Left forelimb (tissue), 1 donor: ENCODE data around the gene TBC1D16.
A peak's percentile ranks its signal among the peaks of the same experiment; 100 is the strongest.

Experiments
- DNase-seq: peaks from one replicate; pipeline ENCODE4 v3.0.0-alpha.2; 2018; ENCODE audit warnings: low spot score

The TBC1D16 gene

GRCh38 chr17:79950751-79951150 lies 84.9 kb downstream of the TBC1D16 start:
- peak; percentile 62 for DNase-seq

DNA sequence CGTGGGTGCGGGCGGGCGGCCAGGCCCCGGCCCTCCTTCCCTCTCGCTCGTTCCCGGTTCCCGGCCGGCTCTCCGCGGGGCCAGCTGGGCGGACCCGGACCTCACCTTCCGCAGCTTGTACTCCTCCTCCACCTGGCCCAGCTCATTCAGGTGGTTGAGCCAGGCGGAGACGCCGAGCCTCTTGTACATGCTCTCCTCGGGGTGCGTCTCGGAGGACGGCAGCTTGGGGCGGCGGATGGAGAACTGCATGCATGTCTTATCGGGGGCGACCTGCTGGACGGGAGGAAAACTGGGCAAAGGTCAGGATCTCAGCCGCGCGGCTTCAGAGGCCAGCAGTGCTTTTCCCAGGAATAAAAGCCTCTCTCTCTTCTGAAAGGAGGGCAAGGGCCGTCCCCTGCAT lies 85.4 kb downstream of the TBC1D16 start:
- peak; percentile 62 for DNase-seq

GRCh38 chr17:79949656-79950209 lies 85.9 kb downstream of the TBC1D16 start:
- peak; percentile 53 for DNase-seq

DNA sequence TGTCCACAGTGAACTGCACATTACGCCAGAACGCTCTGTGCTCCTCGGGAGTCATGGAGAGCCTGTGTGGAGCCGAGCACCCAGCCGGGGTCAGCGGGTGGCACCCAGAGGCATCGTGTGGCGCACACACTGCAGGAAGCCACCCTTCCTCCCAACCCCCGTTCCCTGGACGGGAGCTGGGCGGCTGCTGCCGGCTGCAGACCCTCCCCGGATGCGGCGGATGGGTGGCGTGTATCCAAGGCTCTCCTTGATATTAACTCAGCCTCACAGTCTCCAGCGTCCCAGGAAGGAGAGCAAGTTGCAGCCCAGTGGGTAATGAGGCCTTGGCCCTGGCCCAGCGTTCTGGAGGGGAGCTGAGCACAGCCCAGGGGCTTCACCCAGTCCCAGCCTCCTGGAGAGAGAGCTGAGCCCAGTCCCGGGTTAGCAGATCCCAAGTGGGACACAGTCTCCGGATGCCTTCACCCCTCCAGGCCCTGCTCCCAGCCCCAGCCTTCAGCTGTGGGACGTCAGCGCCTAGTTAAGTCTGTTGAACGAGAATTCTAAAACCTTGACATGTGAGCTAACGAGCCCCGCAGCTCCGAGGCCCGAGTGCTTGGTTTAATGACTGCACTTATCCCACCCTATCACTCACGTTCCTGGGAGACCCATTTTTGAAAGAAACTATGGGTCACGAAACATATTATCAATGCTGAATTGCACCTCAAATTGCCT lies 86.6 kb downstream of the TBC1D16 start:
- DNase-seq, result peak; percentile 61

- no peak for DNase-seq
These were observed 87.2 kb downstream of the TBC1D16 start for GRCh38 chr17:79948406-79948944.

DNA sequence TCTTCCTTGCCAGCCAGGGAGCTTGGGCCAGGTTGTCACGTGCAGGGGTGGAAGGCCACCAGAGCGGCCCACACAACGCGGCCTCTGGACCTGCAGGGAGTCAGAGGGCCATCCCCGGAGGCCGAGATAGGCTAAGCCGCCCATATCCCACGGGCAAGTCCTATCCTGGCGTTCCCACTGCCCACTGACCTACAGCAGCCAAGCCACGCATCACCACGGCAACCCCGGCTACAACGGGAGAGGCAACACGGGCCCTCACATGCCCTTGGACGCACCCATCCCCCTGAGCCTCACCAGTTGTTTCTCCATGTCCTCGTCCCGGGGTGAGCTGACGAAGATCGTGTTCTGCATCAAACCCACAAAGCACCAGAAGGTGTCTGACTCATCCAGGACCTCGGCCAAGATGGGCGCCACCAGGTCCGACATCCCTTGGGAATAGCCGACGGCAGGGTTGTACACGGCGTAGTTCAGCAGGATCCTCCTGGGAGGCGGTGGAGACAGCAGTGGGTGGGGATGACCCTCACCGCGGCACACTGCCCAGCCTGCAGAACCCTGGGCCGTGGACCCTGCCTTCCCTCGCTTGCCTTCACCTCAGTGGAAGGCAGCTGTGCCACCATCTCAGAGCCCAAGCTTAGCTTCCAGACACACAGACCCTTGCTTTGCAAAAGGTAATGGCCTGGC lies 88.2 kb downstream of the TBC1D16 start:
- peak; percentile 57 for DNase-seq

DNA sequence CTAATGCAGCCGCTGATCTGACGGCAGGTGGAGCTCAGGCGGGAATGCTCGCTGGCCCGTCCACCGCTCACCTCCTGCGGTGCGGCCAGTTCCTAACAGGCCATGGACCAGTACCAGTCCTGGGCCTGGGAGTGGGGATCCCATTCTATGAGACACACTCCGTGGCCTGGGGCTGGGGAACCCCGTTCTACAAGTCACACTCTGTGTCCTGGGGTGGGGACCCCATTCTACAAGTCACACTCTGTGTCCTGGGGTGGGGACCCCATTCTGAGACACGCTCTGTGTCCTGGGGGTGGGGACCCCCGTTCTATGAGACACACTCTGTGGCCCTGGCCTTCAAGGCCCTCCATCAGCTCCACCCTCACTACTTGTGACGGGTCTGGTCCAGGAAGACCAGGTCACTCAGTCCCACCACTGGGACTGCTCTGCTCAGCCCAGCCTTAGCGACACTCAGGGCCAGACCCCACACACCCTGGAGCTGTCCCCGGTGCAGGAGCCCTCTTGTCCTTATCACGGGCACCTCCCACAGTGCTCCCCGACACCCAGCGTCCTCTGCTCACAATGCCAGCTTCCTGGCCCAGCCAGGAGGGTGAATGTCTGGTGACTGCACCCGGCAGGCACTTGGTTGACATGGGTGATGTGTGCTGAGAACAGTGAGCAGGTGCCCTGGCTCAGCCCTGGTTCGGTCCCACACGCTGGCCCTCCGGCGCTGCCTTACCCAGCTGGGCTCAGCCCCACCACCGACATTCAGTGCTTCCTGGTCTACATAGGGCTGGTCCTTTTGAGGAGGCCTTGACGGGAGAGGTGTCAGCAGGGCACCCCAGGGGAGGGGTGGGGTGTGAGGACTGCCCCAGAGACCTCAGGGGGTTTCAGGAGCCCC lies 89.1 kb downstream of the TBC1D16 start:
- DNase-seq, result no peak

- DNase-seq, result peak; percentile 58
These were observed 89.9 kb downstream of the TBC1D16 start for GRCh38 chr17:79945591-79946255.

GRCh38 chr17:79944821-79945391 lies 90.8 kb downstream of the TBC1D16 start:
- peak; percentile 60 for DNase-seq

DNA sequence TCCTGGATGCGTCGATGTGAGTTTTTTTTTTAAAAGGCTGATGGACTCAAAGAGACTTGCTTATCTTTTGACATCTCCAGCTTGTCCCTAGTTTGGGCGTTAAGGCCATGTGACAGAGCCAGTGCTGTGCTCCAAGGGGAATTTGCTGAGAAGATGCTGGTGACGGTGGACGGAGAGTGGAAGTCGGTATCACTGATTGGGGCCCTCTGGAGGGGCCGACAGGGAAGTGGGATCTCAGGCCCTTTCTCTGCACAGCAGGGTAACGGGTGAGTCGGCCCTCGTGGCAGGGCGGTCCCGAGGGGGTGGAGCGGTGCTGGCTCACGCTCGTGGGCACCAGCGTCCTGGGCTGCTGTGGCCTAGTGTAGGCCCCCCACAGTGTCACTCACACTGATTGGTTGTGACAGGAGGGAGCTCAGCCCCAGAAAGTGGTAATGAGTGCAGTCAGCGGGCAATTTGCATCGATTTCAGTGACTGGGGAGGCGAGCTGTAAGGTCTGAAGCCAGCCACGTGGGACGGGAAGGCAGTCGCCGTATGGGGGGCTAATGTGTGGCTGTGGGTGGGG lies 91.3 kb downstream of the TBC1D16 start:
- no peak for DNase-seq

DNA sequence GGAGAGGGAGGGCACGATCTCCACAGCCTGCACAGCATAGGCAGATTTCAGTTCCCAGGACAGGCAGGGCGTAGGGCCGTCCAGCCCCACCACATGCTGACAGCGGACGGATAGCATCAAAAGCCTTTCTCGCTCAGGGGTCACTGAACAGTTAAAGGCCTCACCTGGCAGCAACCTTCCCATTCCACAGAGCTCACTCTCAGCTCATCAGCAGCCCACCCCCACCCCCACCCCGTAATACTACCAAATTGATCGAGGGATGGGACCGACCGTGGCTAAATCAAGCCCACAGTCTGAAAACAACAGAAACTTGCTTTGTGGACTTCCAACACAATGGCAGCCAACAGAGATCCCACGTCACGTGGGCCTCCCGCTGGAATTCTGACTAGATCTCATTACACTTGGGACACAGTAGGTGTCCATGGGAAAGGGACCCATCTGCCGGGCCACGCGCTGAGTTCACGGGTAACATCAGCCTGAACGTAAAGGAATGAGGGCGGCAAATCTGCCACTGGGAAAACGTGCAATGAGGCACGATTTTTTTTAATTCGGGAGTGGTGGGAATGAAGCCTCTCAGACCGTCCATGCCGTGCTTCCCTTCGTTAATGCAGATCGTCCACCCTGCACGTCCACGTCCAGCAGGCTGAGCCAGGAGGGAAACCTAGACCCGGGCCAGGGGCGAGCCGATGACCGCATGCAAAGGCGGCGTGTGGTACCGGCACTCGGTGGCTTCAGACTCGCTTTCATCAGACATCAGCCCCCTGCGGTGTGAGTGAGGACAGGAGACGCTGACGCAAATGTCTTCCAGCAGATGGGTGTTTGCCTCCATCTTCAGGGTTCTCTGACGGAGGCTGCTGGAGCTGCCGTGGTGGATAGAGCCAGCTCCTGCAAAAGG lies 92.1 kb downstream of the TBC1D16 start:
- DNase-seq, result no peak

GRCh38 chr17:79942591-79943346 lies 92.9 kb downstream of the TBC1D16 start:
- no peak for DNase-seq

GRCh38 chr17:79942011-79942405 lies 93.7 kb downstream of the TBC1D16 start:
- no peak for DNase-seq

GRCh38 chr17:79941088-79942010 lies 94.3 kb downstream of the TBC1D16 start:
- no peak for DNase-seq

DNA sequence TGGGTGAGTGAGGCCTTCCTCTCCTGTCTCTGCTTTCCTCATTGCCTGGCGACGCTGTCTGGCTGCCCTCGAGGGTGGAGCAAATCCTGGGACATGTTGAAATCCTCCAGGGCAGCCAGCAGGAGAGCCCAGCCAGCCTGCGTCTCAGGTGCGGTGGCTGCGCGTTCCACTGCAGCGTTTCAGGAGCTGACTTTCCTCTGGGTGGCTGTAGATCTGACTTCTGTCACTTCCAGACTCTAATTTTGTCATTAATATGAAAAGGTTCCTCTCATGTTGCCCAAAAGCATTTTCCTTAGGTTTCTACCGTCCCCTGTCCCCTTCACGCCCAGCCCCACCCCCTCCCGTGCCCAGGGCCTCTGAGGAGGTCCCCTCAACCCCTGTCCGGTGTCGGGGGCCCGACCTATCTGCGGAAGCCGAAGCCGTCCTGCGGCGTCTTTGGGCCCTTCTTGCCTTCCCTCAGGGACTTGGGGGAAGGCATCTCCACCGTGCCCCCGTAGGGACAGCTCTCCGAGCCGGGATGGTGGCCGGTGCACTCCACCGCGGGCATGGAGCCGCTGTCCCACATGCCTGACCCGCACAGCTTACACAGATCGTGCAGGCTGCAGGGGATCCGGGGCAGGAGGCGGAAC lies 95.1 kb downstream of the TBC1D16 start:
- DNase-seq, result no peak

DNA sequence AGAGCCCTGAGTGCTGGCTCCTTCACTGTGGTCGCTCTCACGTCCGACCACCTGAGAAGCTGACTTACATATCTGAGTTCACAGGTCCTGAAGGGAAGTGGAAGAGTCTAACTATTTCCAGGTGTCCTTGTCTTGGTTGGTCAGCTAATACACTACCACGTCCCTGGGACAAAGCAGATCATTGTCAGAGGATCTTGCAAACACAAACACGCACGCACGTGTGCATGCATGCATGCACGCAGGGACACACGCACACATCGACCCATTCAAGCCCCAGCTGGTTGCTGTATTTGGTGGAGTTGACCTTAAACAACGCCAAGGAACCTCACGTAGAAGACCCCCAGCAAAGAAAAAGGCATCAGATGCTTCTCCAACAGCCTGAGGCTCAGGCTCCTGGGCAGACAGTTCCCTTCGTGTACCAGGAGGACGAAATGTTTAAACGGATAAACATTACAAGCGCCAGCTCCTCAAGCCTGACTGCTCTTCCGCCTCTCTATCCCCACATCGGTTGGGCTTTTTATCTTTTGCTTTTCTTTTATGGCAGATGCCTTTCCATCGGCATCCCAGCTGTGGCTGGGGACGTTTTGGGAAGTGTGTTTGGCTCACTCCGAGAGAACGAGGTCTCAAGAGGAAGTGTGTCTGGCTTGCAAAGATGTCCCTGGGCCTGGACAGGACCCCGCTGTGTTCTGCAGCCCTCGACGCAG lies 95.8 kb downstream of the TBC1D16 start:
- no peak for DNase-seq

GRCh38 chr17:79939094-79939435 lies 96.6 kb downstream of the TBC1D16 start:
- no peak for DNase-seq
